Measurements from ENCODE around the gene UBAP2L.

DNA sequence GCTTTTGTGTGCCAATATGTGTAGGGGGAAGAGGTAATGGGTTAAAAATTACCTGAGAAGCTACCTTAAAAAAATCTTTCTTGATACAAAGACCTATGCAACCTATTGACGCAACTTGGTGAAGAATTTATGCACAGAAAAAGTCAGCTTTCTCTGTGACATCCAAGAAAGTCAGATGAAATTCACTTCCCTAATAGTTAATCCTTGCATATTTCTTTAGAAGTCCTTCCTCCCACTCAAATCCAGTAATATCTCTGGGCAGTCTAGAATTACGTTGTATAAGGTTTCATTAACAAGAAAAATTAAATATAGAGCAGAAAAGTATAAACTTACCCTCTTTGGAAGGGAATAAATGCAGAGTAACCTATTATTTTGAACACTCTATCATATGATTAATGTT lies 2.9 kb downstream of the UBAP2L start:
- TF ChIP-seq, protein P1, sequence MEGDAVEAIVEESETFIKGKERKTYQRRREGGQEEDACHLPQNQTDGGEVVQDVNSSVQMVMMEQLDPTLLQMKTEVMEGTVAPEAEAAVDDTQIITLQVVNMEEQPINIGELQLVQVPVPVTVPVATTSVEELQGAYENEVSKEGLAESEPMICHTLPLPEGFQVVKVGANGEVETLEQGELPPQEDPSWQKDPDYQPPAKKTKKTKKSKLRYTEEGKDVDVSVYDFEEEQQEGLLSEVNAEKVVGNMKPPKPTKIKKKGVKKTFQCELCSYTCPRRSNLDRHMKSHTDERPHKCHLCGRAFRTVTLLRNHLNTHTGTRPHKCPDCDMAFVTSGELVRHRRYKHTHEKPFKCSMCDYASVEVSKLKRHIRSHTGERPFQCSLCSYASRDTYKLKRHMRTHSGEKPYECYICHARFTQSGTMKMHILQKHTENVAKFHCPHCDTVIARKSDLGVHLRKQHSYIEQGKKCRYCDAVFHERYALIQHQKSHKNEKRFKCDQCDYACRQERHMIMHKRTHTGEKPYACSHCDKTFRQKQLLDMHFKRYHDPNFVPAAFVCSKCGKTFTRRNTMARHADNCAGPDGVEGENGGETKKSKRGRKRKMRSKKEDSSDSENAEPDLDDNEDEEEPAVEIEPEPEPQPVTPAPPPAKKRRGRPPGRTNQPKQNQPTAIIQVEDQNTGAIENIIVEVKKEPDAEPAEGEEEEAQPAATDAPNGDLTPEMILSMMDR (IDR thresholded peaks at IDR 0.05; ENCODE audit: insufficient read depth, low read depth, low read length): no peak
- no peak for TF ChIP-seq EZH2 (IDR thresholded peaks at IDR 0.05; ENCODE audit: insufficient read depth, low read length)
